Activated CD8-positive, alpha-beta memory T cell treated with anti-CD3 and anti-CD28 coated beads, Interleukin-2, amount 50 U/mL, for 24 hours (primary cell): ENCODE results near the gene UBA6.
"Not testable (repeated sequence)": the region's sequence is repeated elsewhere in the genome, so short reads cannot be mapped to it uniquely, and the experiment has no call there.

Experiments
- DNase-seq: peaks from one replicate; pipeline ENCODE4 v3.0.0-alpha.2; 2020; ENCODE audit errors: extremely low read depth

Gene UBA6

DNA sequence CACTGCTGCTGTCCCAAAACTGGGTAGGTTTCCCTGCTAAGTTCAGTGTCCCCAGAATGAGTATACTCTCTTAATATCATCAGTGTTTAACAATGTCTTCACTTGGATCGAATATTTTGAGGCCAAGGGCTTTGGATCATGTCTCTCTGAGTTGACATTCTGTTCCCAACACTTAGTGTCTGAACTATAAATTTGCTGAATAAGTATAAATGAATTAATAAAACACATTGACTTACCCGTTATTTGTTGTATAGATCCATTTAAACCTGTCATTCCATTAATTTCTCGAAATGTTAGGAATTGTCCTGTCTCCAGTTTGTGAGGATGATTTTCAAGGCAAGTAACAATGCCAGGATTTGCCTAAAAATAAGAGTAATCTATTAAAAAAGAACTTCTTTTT lies 32.6 kb downstream of the UBA6 start:
- DNase-seq = no peak

DNA sequence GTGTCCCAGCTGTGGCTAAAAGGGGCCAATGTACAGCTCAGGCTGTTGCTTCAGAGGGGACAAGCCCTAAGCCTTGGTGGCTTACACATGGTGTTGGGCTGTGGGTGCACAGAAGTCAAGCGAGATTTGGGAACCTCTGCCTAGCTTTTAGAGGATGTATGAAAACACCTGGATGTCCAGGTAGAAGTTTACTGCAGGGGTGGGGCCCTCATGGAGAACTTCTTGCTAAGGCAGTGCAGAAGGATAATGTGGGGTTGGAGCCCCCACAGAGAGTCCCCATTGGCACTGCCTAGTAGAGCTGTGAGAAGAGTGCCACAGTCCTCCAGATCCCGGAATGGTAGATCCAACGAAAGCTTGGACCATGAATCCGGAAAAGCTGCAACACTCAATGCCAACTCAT lies 40.5 kb downstream of the UBA6 start:
- no peak for DNase-seq

DNA sequence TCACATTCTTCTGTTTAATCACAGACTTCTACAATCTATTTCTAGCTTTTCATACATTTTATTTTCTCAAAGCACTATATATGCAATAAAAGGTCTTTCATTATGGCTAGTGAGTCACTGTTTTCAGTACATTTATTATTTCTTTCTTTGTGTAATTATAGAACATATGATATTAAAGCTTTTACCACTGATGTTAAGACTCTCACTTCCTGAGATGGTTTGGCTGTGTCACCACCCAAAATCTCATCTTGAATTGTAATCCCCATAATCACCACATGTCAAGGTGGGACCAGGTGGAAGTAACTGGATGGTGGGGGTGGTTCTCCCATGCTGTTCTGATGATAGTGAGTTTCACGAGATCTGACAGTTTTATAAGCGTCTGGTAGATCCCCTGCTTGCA lies 41.9 kb downstream of the UBA6 start:
- DNase-seq = no peak

DNA sequence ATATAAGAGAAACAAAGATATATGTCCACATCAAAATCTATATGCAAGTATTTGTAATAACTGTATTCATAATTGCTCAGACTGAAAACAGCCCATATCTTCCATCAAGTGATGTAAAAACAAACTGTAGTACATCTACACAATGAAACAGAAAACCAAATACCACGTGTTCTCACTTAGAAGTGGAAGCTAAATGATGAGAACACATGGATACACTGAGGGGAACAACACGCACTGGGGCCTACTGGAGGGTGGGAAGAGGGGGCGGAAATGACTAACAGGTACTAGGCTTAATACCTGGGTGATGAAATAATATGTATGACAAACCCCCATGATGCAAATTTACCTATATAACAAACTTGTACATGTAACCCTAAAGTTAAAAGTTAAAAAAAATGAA lies 42.7 kb downstream of the UBA6 start:
- no peak for DNase-seq

DNA sequence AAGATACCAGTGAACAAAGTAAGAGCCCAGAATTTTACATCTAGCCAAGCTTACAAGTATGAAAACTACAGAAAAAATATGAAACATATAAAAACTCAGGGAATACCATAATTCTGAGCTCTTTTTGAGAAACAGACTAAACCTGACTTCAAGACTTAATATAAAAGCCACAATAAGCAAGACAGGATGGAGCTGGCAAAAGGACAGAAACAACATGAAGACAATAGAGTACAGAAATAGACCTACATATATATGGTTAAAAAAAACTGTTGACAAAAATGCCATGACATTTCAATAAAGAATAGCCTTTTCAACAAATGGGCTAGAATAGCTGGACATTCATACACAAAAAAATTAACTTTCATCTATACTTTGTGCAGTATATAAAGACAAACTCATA lies 49.4 kb downstream of the UBA6 start:
- no peak for DNase-seq

DNA sequence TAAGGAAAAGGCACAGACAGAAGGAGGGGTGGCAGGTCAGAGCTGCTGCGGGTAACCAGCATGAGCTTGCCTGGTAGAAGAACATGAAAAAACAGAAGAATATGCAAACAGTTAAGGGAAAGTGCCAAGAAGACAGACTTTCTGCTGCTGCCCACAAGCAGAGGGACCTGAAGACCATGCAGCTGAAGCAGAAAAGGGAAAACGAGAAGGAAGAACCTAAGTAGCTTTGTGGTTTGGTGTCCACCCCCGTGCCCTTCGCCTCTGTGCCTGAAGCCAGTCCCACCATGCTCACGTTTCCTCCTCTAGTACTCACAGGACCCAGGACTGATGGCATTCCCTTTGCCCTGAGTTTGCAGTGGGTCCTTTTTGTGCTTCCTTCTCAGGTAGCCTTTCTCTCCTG lies 62.8 kb downstream of the UBA6 start:
- DNase-seq = no peak

DNA sequence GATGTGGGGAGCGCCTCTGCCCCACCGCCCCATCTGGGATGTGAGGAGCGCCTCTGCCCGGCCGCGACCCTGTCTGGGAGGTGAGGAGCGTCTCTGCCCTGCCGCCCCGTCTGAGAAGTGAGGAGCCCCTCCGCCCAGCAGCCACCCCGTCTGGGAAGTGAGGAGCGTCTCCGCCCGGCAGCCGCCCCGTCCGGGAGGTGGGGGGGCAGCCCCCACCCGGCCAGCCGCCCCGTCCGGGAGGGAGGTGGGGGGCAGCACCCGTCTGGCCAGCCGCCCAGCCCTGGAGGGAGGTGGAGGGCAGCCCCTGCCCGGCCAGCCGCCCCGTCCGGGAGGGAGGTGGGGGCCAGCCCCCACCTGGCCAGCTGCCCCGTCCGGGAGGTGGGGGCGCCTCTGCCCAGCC lies 64.0 kb downstream of the UBA6 start:
- not testable (repeated sequence) for DNase-seq

DNA sequence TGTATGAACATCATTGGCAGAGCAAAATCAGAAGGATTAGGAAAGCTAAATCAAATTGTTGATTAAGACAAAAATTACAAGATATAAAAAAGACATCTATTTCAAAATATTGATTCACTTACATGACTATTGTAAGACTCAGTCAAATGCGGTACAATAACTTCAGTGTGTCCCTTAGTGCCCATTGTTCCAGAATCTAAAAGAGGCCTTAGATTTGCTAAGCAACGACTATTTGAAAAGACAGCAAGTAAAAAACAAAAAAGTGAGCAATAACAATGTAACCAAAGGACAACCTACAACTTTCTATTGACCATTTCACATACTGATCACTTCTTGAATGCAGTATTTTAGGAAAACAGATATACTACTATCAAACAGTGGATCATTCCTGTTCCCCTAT lies 65.6 kb downstream of the UBA6 start:
- DNase-seq = no peak

DNA sequence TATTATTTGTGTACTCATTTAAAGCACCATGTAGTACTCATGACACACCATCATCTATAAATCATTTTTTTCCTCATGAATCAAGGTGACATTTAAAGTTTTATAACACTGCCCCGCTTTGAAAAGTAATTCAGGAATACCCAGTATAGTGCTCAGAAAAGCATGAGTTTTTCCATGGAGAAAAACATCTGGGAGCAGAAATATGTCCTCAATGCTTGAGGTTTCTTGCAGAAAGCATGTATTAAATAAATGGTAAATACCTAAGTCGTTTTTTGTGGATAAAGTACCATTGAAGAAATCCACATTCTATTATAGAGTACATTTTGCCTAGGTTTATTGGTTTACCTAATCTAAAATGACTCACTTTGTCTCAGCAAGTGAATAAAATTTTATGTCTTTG lies 66.2 kb downstream of the UBA6 start:
- DNase-seq = no peak

DNA sequence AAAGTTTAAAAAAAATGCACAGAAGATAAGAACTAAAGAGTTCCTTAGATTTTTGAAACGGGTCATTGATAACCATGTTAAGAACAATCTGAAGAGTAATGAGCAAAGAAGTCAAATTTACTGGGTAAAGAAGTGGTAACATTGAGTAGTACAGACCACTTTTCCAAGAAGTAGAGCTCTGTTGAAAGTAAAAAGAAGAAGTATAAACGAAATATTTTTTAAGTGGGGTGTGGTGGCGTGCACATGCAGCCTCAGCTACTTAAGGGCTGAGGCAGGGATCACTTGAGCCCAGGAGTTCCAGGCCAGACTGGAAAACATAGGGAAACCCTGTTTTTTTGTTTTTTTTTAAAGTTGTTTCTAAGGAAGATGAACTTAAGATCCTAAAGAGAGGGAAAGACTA lies 68.5 kb downstream of the UBA6 start:
- DNase-seq = no peak

DNA sequence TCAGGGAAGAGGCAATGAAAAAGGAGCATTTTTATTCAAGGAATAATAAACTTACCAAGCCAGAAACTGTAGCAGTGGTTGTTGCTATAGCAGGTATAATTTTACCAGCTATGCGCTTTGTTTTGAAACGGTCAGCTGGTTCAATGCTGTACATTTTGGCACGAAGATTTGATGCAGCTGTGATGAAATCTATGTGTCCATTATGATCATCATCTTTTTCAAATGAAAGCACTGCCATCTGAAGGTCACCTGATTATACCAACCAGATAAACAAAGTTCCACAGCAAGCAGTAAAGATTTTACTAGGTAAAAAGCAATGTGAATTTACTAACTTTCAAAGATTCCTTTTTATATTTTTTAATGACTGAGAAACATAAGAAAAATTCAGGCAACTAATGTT lies 76.0 kb downstream of the UBA6 start:
- DNase-seq = no peak

DNA sequence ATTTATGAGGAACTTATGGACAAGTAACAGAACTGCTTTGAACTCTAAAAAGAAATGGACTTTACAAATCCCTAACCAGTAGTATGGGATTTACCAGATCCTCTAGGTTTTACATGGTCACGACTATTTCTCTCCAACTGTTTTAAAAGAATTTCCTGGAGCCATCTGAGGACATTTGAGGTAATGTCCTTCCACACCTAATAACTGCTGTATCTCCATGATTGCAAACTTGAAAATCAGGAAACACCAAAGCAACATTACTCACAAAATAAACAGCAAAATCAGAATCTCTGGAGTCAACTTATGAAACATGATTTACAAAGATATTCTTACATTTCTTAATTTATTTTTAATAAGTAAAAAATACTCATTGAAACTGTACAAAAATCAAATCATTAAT lies 84.5 kb downstream of the UBA6 start:
- DNase-seq = no peak

DNA sequence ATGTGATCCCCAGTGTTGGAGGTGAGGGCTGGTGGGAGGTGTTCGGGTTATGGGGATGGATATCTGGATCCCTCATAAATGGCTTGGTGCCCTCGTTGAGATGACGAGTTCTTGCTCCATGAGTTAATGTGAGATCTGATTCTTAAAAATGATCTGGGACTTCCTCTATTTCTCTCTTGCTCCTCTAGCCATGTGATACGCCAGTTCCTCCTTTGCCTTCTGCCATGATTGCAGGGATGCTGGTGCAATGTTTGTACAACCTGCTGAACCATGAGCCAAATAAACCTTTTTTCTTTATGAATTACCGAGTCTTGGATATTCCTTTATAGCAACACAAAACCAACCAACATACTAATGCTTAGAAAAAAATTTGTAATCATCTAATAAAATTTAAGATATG lies 85.8 kb downstream of the UBA6 start:
- DNase-seq = no peak

DNA sequence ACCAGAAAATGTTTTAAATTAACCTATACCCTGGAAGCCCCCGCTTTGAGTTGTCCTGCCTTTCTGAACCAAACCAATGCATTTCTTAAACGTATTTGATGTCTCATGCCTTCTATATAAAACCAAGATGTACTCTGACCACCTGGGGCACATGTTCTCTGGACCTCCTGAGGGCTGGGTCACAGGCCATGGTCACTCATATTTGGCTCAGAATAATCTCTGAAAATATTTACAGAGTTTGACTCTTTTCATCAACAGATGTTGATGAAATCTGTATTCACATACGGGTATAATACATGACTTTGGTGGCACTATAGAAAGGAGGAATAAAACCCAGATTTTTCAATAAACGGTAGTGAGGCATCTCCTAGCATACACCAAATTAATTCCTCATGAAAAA lies 86.8 kb downstream of the UBA6 start:
- no peak for DNase-seq

DNA sequence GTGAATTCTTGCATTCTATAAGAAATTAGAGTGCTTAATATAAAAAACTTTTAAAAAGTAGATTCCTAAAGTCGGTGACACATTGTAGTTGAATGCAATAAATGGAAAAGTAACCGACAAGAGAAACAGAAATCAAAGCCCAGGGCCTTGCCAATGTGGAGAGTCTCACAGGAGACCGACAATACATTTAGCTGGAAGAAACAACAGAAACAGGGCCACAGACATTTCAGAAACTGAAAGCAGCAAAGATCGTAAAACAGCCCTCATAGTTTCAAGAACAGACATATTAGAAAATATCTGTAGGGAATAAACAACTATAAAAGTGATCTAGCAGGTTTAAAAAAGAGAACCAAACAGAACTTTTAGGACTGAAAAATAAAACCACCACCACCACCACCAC lies 92.9 kb downstream of the UBA6 start:
- no peak for DNase-seq

DNA sequence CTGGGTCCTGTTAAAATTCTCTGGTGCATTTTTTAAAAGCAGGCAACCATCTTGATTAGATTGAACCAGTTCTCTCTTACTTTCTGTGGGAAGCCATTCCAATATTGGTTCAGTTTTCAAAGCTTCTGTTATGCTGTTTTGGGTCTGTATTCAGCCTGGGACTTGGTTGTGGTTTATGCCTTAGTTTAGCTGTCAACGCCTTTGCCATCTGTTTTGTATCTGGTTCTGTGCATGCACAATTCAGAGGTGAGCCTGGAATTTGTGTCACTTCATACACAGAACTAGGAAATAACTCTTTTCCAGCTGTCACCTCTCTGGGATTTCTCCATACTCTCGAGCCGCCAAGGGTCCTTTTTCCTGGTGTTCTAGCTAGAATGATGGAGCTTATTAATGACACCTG lies 96.2 kb downstream of the UBA6 start:
- DNase-seq = no peak

DNA sequence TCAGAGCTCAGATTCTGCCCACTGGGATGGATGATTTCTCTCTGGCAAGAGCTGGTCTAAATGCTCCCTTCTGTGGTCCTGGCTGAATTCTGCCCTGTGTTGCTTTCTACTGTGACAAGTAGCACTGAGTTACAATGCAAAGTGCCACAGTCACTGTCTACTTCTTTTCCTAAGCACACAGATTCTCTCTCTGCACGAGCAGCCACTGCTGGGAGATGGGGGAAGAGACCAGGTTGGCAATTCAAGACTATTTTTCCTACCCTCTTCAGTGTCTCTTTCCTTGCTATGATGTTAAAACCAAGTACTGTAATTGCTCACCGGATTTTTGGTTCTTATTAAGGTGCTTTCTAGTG lies 97.0 kb downstream of the UBA6 start:
- no peak for DNase-seq

DNA sequence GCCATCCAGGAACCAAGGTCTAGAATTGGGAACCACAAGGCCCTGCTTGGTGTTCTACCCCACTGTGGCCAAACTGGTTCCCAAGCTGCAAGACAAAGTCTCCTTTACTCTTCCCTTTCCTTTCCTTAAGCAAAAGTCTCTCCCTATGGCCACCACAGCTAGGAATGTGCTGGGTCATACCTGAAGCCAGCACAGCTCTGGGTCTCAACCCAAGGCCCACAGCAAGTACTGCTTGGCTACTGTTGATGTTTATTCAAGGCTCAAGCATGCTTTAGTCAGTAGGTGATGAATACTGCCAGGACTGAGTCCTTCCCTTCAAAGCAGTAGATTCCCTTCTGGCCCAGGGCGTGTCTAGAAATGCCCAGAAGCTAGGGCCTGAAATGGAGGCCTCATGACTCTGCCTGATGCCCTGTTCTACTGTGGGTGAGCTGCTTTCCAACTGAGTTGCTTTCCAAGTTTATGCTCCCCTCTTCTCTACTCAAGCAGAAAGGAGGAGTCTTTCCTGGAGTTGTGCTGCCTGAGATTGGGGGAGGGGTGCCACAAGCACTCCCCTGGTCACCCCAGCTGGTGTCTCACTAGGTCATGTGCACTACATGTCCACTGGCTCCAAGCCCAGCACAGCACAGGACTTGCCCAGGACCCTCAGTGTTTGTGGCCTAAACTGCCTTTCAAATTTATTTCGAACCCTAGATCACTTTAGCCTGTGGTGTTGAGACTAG lies 97.5 kb downstream of the UBA6 start:
- no peak for DNase-seq

DNA sequence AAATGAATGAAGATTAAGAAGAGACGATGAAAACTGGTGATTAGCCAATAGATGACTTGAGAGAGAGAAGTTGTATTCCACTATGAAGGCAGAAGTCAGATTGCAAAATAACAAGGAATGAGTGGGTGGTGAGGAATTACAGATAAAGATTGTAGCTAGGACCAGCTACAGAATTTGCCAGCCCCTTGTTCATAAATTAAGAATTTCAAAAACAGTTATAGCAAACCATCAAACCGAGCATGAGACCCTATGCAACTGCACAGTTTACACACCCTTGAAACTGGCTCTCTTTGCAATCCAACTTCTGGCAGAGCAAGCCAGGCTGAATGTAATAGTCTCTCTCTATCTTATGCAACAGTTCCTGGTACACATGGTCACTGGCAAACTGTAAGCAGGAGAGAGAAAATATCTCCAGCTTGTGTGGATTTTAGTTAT lies 107.2 kb downstream of the UBA6 start:
- DNase-seq = no peak

DNA sequence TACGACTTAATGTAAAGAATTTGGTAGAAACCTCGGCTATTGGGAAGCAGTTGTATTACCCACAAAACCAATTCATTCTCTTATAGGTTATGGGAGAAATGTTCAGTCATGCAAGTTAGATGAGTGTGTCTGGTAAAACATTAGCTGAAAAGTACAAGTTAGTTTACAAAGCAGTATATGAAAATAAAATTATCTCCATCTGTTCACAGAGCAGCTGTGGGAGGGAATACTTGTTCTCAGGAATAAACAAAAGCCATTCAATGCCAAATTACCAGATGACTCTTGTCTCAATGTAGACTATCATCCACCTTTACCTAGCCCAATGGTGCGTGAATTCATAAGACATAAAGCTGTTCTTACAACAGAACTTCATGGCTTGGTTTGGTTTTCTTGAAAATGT lies 113.8 kb downstream of the UBA6 start:
- no peak for DNase-seq

DNA sequence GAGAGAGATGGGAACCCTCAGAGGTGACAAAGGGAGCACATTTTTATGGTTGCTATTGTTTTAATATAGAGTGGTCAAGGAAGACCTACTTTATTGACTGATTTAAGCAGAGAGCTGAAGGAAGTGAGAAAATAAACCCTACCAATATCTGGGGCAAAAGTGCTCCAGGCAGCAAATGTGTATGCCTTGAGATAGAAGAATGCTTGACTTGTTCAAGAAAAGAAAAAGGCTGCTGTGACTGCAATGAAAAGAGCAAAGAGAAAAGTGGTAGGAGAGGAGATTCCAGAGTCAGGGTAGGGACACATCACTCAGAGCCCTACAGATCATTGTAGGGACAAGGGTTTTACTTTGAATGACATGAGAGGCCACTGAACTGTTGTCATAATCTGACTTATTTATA lies 116.5 kb downstream of the UBA6 start:
- no peak for DNase-seq

DNA sequence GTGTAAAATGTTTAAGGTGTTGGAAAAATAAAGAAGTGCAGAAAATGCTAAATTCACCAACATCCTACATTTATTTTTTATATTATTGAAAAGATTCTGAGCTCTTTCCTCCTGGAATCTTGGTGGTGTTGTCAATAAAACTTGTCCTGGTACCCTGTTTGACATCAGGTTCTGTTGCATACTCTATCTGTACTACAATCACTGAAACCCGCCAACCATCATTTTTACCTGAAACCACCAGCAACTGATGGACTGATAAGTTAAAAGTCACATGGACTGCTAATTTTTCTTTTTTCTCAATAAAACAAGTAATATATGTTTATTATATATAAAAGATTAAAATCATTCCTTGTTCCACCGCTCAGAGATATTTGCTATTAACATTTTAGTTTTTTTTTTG lies 119.0 kb downstream of the UBA6 start:
- no peak for DNase-seq

DNA sequence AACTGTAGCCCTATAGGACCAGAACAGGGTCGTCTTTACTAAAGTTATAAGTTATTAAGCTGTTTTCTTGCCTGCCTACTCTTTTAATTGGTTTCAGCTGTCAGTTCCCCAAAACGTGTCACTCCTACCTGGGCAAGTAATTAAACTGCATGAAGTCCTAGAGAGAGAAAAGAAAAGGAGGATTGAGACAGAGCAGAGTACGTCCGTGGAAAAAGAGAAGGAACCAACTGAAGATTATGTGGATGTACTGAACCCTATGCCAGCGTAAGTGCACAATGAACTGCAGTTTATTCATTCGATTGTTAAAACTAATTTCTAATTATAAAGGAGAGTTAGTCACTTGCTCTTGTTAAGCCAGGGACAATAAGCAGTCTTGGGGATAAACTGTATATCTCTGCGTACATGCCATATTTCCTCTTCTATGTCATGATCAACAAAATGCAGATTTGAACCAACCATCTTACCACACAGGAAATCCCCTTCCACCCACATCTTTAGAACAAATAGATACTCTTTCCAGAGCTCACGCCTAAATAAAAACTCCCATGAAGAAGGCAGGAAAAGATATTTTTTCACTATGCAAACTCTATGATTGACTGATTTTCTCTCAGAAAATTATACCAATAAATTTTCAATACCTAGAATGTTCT lies 119.6 kb downstream of the UBA6 start:
- DNase-seq = no peak

DNA sequence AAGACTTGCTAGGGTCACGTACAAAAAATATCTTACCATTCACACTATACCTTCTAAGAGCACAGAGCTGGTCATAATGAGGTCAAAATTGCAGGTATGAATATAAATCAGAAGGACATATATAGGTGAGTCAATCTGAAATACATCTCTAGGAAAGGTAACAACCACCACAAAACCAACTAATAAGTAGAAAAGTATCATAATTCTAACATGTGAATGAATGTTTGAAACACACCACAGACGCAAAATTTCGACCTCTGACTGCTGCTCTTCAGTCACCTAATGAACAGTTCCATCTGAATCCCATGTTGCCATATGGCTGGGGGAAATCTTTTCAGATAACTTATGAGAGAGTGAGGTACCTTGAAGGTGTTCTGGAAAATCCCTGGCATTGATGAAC lies 120.4 kb downstream of the UBA6 start:
- no peak for DNase-seq
